Activated CD4-positive, alpha-beta T cell treated with anti-CD3 and anti-CD28 coated beads for 24 hours (primary cell): Measurements from ENCODE around the gene C14orf132.

Experiments
- DNase-seq, 2 donors: peaks; one replicate each; pipeline ENCODE4 v3.0.0-alpha.2; 2020; ENCODE audit warnings: low read depth in 2 of 2

The C14orf132 gene

DNA sequence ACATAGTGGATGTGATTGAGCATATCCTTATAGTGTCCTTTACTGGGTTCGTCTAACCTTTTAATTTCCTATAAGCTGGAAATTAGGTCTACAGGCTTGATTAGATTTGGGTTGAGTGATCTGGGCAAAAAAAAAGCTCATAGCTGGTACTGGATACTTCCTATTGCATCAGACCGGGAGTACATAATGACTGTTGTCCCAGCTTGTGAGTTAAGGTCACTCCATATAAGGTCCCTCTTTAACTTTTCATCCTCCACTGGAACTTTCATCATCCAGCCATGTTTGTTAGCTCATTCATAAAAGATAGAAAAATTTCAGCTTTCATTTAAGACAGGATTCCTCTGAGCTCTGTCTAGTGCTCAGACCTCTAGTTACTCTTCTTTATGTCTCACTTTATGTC lies 80.8 kb downstream of the C14orf132 start:
- DNase-seq, result no peak

- DNase-seq, result no peak
Measured at GRCh38 chr14:96120392-96120791, 81.2 kb downstream of the C14orf132 start.

- DNase-seq, result no peak
Measured at GRCh38 chr14:96120941-96121340, 81.8 kb downstream of the C14orf132 start.

DNA sequence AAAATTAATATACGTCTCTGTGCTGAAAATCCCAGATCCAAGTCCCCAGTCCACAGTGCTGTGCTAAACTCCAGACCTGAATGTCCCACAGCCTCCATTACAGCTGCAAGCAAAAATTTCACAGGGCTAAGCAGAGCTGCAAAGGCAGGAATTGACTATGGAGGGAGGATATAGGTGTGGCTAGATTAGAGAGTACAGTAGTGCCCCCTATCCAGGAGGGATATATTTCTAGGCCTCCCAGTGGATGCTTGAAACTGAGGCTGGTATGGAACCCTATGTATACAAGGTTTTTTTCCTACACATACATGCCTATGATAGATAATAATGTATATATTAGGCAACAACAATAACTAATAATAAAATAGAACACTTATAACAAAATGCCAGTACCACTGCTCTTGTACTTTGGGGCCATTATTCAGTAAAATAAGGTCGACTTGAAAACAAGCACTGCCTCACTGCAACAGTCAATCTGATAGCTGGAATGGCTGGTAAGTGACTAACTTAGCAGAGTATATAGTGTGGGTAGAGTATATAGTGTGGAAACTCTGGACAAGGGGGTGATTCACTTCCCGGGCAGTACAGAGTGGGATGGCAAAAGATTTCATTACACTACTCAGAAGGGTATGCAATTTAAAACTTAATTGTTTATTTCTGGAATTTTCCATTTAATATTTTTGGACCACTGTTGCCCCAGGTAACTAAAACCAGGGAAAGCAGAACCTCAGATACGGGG lies 82.7 kb downstream of the C14orf132 start:
- no peak for DNase-seq

DNA sequence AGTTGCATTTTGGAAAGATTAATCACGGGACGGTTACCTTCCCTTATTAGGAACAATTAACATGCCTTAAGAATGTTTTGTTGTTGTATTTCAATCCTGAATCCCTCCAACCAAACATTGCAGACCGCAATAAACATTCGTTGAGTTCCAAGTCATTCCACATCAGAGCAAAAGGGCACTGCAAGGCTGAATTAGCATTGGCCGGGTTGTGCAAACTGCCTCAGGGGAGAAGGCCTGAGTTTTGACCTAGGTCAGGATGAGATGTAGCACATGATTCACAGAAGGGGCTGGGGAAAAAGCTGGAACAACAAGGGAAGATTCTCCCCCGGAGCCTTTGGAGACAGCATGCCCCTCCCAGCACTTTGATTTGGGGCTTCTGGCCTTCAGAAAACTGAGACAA lies 83.3 kb downstream of the C14orf132 start:
- no peak for DNase-seq

DNA sequence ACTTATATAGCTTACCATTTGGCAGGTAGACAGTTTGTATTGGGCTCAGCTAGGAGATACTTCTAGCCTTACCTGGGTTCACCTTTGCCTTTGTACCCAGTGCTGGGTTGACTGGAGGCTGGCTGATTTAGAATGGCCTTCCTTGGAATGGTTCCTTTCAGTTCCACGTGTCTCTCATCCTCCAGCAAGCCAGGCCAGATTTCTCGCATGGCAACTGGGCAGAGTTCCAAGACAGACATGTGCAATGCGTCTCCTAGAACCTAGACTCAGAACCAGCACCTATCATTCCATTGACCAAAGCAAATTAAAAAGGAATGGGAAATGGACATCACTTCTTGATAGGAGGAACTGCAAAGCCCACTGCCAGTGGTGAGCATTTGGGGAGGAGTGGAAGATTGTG lies 86.4 kb downstream of the C14orf132 start:
- no peak for DNase-seq

DNA sequence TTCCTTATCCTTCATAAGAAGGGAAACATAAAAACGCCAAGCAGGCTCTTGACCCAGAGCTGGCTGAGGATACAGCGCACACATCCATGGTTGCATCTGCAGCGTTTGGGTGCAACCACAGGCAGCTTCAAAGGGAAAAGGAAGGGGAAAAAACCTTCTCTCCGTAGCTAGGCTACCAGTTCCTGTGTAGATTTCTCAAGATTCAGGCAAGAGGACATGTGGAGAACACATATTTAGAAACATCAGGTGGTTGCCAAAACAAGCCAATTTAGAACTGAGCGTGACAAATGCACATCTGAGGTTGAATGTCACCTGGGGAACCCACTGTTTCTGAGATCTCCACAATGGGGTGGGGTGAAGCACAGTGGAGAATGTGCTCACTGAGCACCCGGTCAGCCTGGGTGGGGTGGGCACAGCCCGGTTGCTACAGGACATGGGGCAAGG lies 87.2 kb downstream of the C14orf132 start:
- DNase-seq, result no peak

GRCh38 chr14:96126783-96127271 lies 87.7 kb downstream of the C14orf132 start:
- DNase-seq, result no peak

GRCh38 chr14:96129128-96129736 lies 90.1 kb downstream of the C14orf132 start:
- no peak for DNase-seq

DNA sequence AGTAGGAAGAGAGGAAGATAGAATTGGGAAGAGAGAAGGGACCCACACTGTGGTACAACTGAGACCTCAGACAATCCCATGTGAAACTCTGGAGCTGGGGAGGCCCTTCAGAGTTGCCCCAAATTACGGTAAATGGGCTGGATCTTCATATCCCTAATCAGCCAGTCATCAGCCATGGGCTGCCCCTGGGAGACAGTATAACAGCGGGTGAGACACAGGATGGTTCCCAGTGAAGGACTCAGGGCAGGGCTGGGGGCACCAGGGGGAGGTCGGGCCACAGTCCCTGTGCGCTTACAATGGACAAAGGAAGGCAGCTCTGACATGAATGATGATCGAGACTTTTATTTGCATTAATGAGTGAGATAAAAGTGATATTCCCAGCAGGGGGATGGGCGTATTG lies 91.2 kb downstream of the C14orf132 start:
- DNase-seq, result no peak

DNA sequence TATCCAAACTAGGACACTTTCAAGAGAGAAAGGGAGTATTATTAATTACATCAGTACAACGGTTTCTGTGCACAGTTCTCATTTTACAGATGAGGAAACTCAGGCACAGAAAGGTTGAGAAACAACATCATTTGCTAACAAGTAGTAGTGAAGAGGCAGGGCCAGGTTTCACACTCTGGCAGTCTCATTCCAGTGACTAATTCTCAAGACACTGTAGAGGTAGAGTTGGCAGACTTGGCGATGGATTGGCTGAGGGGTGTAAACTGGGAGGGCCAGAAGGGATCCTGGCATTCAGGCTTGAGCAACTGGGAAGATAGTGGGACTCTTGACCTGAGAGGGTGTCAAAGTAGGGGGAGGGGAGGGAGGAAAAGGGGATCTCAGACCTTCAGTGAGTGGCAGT lies 91.7 kb downstream of the C14orf132 start:
- no peak for DNase-seq

DNA sequence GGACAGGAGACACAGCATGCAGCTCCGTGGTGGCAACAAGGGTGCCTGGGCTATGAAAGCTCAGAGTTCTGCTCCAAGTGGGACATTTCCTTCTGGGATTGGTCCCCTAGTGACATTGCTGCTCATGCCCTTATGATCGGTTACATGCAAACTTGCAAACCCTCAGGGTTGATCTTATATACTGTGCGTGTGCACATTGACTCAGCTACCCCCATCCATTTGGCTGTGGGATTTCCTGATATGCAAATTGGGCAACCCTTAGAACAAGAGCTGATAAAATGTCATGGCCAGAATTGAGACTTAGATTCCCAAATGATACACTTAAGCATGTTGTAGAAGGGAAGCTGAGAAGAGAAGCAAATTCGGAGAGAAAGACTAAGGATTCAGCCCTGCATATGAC lies 92.7 kb downstream of the C14orf132 start:
- DNase-seq, result no peak

DNA sequence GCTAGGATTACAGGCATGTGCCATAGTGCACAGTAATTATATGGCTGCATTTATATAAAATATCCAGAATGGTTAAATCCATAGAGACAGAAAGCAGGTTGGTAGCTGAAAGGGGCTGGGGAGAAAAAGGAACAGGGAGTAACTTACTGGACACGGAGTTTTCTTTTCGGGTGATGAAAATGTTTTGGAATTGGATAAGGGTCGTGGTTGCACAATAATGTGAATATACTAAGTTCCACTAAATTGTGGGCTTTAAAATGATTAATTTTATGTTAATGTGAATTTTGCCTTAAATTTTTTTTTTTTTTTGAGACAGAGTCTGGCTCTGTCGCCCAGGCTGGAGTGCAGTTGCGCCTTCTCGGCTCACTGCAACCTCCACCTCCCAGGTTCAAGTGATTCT lies 95.3 kb downstream of the C14orf132 start:
- DNase-seq, result no peak

GRCh38 chr14:96135285-96135684 lies 96.1 kb downstream of the C14orf132 start:
- no peak for DNase-seq

GRCh38 chr14:96136371-96137005 lies 97.3 kb downstream of the C14orf132 start:
- DNase-seq, result no peak

DNA sequence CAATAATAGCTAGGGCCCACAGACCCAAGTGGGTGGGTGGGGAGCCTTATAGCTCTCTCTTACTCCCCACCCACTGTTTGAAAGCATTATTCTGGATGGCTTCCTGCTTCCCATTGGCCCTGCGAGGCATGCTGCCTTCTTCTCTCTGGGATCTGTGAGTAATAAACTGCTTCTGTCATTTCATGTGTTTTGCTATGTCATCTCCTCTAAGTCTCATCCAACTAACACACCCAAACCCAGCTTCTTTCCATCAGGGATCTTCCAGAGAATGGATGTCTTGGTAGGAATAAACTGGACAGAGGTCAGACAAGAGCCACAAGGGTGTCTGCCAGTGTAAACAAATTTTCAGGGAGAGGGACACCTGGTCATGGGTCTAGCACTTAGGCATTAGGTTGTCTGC lies 99.1 kb downstream of the C14orf132 start:
- no peak for DNase-seq

DNA sequence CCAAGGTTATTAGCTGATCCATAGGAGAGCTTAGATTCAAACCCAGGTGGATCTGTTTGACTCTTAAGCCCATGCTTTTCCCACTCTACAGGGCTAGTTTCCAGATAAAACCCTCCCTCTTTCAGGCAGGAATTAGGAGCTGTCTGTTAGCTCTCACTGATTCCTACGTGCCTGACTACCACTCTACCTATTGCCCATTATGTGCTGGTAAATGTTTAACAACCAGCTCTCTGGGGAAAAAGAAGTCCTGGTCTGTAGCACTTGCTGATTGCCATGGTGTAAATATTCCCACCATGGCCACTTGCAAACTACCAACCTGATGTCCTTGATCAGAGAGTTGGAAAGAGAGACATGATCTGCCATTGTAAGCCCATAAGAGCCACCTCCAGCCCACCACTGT lies 100.0 kb downstream of the C14orf132 start:
- no peak for DNase-seq

GRCh38 chr14:96139879-96140278 lies 100.7 kb downstream of the C14orf132 start:
- no peak for DNase-seq

- no peak for DNase-seq
Measured at GRCh38 chr14:96140952-96141351, 101.8 kb downstream of the C14orf132 start.
